ENCODE results near the gene NXF3.
"Not testable (repeated sequence)": the region's sequence is repeated elsewhere in the genome, so short reads cannot be mapped to it uniquely, and the experiment has no call there.

Gene NXF3

GRCh38 chrX:103092942-103093341 is at the start of gene NXF3:
TSS of gene NXF3 (minus strand) at chrX:103093143. CDS start at chrX:103093023, 120 bp downstream.
- DNase-seq (ENCODE audit: low read depth in 4 of 4, low spot score in 1 of 4) = no peak

- not testable (repeated sequence) for DNase-seq (ENCODE audit: low read depth in 4 of 4, low spot score in 1 of 4)
Measured at GRCh38 chrX:103136528-103136927, 43.6 kb upstream of the NXF3 start.

GRCh38 chrX:103124284-103124683 is 31.3 kb upstream of the NXF3 start:
- DNase-seq (ENCODE audit: low read depth in 4 of 4, low spot score in 1 of 4) = no peak

GRCh38 chrX:103120748-103121147 is 27.8 kb upstream of the NXF3 start:
- no peak for DNase-seq (ENCODE audit: low read depth in 4 of 4, low spot score in 1 of 4)

- not testable (repeated sequence) for DNase-seq (ENCODE audit: low read depth in 4 of 4, low spot score in 1 of 4)
Measured at GRCh38 chrX:103116970-103117369, 24.0 kb upstream of the NXF3 start.

- not testable (repeated sequence) for DNase-seq (ENCODE audit: low read depth in 4 of 4, low spot score in 1 of 4)
Measured at GRCh38 chrX:103109497-103109896, 16.6 kb upstream of the NXF3 start.

- DNase-seq (ENCODE audit: low read depth in 4 of 4, low spot score in 1 of 4) = no peak
Measured at GRCh38 chrX:103107836-103108235, 14.9 kb upstream of the NXF3 start.

GRCh38 chrX:103107227-103107737 is 14.3 kb upstream of the NXF3 start:
- DNase-seq (ENCODE audit: low read depth in 4 of 4, low spot score in 1 of 4) = not testable (repeated sequence)

GRCh38 chrX:103104370-103104769 is 11.4 kb upstream of the NXF3 start:
- DNase-seq (ENCODE audit: low read depth in 4 of 4, low spot score in 1 of 4) = not testable (repeated sequence)

- not testable (repeated sequence) for DNase-seq (ENCODE audit: low read depth in 4 of 4, low spot score in 1 of 4)
Measured at GRCh38 chrX:103103866-103104265, 10.9 kb upstream of the NXF3 start.

- no peak for DNase-seq (ENCODE audit: low read depth in 4 of 4, low spot score in 1 of 4)
Measured at GRCh38 chrX:103101299-103102042, 8.5 kb upstream of the NXF3 start.

GRCh38 chrX:103100484-103100883 is 7.5 kb upstream of the NXF3 start:
- DNase-seq (ENCODE audit: low read depth in 4 of 4, low spot score in 1 of 4) = no peak

GRCh38 chrX:103099691-103100090 is 6.7 kb upstream of the NXF3 start:
- no peak for DNase-seq (ENCODE audit: low read depth in 4 of 4, low spot score in 1 of 4)

GRCh38 chrX:103098488-103098887 is 5.5 kb upstream of the NXF3 start:
- no peak for DNase-seq (ENCODE audit: low read depth in 4 of 4, low spot score in 1 of 4)

GRCh38 chrX:103081051-103081450 is 11.9 kb downstream of the NXF3 start:
- DNase-seq (ENCODE audit: low read depth in 4 of 4, low spot score in 1 of 4) = no peak

- no peak for DNase-seq (ENCODE audit: low read depth in 4 of 4, low spot score in 1 of 4)
Measured at GRCh38 chrX:103073467-103073866, 19.5 kb downstream of the NXF3 start.

- DNase-seq (ENCODE audit: low read depth in 4 of 4, low spot score in 1 of 4) = no peak
Measured at GRCh38 chrX:103066606-103067005, 26.3 kb downstream of the NXF3 start.

- peak in 2 of 4 experiments; percentile 0 to 10 for DNase-seq (ENCODE audit: low read depth in 4 of 4, low spot score in 1 of 4)
Measured at GRCh38 chrX:103063918-103064434, 29.0 kb downstream of the NXF3 start, which contains the start of gene BEX1. TSS of gene BEX1 (minus strand) at chrX:103064171. CDS start at chrX:103063274, 897 bp downstream.

GRCh38 chrX:103063191-103063845 is 29.6 kb downstream of the NXF3 start:
- no peak for DNase-seq (ENCODE audit: low read depth in 4 of 4, low spot score in 1 of 4)

GRCh38 chrX:103061486-103061885 is 31.5 kb downstream of the NXF3 start:
- DNase-seq (ENCODE audit: low read depth in 4 of 4, low spot score in 1 of 4) = no peak

- no peak for DNase-seq (ENCODE audit: low read depth in 4 of 4, low spot score in 1 of 4)
Measured at GRCh38 chrX:103056902-103057301, 36.0 kb downstream of the NXF3 start.

- no peak for DNase-seq (ENCODE audit: low read depth in 4 of 4, low spot score in 1 of 4)
Measured at GRCh38 chrX:103052625-103053024, 40.3 kb downstream of the NXF3 start.
